GM18508 (cell line): Measurements from ENCODE around the gene ANO9.

Experiments
- ATAC-seq: cut with Tn5 transposase; IDR thresholded peaks from one replicate; pipeline ENCODE4 v1.9.1; 2021; ENCODE audit warnings: moderate number of reproducible peaks; ENCODE audit not compliant: insufficient read depth, unreplicated experiment

Gene ANO9, protein sequence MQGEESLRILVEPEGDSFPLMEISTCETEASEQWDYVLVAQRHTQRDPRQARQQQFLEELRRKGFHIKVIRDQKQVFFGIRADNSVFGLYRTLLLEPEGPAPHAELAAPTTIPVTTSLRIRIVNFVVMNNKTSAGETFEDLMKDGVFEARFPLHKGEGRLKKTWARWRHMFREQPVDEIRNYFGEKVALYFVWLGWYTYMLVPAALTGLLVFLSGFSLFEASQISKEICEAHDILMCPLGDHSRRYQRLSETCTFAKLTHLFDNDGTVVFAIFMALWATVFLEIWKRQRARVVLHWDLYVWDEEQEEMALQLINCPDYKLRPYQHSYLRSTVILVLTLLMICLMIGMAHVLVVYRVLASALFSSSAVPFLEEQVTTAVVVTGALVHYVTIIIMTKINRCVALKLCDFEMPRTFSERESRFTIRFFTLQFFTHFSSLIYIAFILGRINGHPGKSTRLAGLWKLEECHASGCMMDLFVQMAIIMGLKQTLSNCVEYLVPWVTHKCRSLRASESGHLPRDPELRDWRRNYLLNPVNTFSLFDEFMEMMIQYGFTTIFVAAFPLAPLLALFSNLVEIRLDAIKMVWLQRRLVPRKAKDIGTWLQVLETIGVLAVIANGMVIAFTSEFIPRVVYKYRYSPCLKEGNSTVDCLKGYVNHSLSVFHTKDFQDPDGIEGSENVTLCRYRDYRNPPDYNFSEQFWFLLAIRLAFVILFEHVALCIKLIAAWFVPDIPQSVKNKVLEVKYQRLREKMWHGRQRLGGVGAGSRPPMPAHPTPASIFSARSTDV

DNA sequence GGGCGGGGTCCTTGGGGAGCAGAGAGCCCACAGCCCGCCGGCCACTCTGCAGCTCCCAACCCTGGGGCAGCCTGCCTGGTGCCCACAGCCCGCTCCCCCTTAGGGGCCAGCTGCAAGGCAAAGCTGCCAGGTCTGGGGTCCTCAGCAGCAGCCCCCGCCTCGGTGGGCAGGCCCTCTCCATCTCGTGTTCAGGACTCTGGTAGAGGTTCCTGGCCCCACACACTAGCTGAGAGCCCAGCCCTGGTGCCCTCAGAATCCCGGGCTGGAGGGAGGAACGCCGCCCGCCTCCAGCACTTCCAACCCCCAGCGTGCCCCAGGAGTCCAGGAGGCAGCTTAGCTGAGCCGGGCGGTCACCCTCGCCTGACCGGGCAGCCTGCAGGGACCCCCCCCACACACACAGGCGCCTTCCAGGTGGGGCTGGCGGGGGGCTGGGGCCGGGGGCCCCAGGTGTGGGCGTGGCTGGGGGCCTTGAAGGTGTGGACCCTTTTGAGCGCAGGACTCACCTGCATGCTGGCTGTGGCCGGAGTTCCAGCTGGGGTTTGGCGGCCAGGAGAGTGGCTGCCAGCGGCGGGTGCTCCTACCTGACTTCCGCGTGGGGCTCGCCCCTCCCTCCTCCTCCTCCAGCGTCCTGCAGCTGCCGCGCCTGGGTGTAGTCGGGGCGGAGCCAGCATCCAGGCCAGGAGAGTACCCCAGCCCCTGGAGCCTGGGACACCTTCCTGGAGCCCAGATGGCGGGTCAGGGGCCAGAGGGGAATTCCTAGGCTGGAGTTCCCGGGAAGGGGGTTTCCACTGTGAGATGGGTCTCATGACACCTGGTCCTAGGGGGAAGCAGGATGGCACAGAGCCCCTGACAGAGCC is at the start of gene ANO9:
Gene ANO9, minus strand, starts transcription at position 594 of the 857 bp plus-strand sequence. Its CDS starts 85 bp downstream, at position 509.
- ATAC-seq: no peak

DNA sequence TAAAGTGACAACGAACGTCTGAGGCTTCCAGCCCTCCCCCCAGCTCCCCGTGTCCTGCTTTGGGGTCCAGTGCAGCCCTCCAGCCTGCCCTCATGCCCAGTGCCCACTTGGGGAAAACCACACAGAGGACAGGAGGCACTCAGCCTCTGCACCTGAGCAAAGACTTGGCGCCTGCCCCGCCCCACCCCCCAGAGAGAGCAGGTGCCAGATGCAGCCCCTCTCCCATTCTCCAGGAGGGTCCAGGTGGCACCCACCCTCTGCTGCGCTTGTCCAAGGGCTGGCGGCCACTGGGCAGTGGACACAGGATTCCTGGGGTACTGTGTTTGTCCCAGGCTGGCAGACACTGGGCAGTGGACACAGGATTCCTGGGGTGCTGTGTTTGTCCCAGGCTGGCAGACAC is 49.5 kb upstream of the ANO9 start:
- no peak for ATAC-seq

DNA sequence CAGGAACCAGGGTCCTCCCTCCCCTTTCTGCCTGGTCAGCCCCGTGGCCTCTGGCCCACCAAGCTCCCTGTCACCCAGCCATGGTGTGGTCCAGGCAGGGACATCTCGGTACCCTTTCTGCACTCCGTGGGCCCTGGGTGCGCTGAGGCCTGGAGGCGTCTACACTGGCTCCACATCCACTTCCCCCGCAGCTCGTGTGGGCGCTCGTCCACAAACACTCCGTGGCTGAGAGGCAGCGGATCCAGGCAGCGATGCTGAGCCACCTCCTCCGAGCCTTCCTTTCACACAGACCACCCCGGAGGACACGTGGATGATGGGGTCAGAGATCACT is 49.1 kb upstream of the ANO9 start:
- ATAC-seq: no peak

DNA sequence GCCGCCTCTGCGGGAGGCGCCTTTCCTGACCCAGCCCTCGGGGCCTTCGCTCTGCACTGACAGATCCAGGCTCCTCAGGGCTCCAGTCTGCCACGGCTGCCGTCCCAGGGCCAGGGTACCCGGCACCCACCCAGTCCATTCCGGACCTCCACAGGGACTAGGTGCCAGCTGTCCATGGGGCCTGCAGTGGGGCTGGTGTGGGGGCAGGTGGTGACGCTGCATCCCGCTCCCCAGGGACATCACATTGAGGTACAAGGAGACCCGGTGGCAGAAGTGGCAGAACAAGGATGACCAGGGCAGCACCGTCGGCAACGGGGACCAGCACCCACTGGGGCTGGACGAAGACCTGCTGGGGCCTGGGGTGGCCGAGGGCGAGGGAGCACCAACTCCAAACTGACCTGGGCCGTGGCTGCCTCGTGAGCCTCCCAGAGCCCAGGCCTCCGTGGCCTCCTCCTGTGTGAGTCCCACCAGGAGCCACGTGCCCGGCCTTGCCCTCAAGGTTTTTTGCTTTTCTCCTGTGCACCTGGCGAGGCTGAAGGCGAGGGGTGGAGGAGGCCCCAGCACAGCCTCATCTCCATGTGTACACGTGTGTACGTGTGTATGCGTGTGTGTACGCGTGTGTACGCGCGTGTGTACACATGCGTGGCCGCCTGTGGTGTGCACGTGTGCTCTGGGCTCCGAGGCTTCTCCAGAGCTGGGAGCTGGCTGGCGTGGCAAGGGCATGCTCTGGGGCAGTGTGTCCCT is 48.5 kb upstream of the ANO9 start:
- ATAC-seq: no peak

- ATAC-seq: no peak
These were observed 47.9 kb upstream of the ANO9 start for GRCh38 chr11:489610-490185.

DNA sequence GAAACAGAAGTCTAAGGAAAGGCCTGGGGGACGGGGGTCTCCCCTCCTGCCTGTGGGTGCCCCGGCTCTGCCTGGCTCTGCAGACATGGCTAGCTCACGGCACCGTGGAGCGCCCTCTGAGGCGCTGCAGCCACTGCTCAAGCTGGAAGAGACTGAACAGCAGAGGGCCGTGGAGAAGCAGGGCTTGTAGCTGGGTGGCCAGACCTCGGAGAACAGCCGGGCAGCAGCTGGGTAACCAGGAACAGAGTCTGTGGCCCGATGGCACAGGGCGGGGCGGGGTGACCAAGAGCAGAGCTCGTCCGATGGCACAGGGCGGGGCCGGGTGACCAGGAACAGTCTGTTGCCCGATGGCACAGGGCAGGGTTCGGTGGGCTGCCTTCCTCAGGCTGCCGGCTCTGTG is 47.2 kb upstream of the ANO9 start:
- ATAC-seq: no peak

DNA sequence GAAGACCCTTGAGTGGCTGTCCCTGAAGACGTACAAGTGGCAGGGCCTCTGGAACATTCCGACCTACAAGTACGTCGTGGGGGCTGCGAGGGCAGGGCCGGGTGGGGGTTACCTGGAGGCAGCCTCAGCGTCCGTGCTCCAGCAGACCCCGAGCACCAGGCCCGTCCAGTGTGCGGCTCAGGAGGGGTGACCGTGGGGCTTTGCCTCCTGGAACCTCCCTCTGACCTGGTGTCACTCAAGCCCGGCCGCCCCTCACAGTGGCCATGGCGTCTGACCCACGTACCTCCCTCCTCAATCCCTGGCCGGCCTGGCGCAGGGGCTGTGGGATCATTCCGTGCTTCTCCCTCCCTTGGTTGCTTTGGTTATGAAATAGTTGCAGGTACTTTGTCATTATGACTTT is 46.8 kb upstream of the ANO9 start:
- no peak for ATAC-seq

DNA sequence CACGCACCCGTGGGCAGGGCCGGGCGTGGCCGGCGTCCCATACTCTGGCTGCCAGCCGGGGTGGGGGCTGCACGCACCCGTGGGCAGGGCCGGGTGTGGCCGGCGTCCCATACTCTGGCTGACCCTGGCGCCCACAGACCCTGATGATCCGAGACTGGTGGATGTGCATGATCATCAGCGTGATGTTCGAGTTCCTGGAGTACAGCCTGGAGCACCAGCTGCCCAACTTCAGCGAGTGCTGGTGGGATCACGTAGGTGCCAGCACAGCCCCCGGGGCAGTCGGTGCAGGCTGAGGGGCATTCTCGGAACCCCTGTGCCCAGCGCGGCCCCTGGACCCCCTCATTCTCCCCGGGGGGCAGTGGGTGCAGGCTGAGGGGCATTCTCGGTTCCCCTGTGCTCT is 46.3 kb upstream of the ANO9 start:
- ATAC-seq: no peak

- ATAC-seq: no peak
These were observed 45.8 kb upstream of the ANO9 start for GRCh38 chr11:487571-488021.

DNA sequence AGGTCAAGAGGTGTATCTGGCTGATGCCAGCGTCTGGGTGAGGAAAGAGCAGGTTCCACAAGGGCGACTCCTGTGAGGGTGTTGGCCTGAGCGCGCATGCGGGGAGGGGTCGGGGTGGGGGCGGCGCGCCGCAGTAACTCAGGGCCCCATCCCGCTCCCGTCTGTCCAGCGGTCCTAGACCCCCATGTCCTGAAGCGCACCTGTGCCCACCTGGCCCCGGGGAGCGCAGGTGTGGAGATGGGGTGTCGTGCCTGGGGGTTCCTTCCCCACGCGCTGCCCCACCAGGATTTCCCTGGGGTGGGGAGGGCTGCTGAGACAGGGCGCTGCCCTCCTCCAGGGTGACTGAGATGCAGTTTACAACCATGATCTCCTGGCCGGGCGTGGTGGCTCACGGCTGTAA is 44.4 kb upstream of the ANO9 start:
- ATAC-seq: no peak

- ATAC-seq: no peak
These were observed 42.8 kb upstream of the ANO9 start for GRCh38 chr11:484616-485015.

DNA sequence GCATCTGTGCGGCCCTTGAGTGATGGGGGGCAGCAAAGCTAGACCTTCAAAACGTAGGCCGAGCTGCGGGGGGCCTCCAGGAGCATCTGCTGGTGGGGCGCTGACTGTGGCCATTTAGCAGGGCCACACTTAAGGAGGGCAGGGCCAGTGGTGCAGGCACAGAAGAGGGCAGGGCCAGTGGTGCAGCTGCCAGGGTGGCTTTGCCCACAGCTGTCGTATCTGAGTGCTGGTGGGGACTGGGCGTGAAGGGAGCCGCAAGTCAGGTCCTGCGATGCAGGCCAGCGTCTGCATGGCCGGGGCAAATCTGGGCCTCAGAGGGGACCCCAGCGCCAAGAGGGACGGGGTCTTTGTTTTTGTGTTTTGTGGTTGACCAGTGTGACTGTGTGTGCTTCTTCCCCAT is 37.5 kb upstream of the ANO9 start:
- ATAC-seq: no peak

- no peak for ATAC-seq
These were observed 35.4 kb upstream of the ANO9 start for GRCh38 chr11:477052-477715.

DNA sequence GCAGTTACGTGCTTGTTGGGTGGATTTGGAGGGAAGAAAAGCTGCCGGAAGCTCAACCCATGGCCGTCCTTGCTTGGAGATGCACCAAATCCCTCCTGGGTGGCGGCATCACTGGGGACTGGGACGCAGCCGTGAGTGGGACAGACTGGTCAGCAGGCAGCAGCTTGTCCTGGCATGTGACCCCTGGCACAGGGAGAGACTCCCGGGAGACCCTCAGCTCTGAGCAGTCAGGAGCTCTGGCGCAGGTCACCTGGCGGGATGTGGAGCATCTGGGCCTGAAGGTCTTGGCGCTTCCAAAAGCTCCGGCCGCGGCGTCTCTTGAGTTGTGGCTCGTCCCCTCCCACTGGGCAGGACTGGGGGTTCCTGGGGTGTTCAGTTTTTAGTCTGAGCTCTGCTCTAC is 34.6 kb upstream of the ANO9 start:
- no peak for ATAC-seq

GRCh38 chr11:475941-476340 is 34.1 kb upstream of the ANO9 start:
- no peak for ATAC-seq

GRCh38 chr11:474914-475506 is 33.2 kb upstream of the ANO9 start:
- ATAC-seq: no peak

GRCh38 chr11:473962-474785 is 32.4 kb upstream of the ANO9 start:
- ATAC-seq: no peak

DNA sequence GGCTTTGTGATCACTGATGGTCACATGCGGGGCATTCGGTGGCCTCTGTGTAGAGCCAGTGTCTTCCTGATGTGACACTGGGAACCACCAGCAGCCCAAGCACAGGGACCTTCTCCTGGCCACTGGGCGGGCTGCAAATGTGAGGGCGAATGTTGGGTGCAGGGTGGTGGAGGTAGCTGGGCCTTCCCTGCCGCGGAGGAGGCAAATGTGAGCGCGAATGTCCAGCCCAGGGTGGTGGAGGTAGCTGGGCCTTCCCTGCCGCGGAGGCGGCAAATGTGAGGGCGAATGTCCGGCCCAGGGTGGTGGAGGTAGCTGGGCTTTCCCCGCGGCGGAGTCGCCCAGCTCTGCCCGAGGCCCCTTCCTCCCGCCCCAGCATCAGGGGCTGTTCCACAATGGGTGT is 31.6 kb upstream of the ANO9 start:
- ATAC-seq: no peak
